HG02840 (cell line): ENCODE data around the gene SH3PXD2B.
"Not testable (repeated sequence)": the region's sequence is repeated elsewhere in the genome, so short reads cannot be mapped to it uniquely, and the experiment has no call there.

Source experiments
- ATAC-seq: cut with Tn5 transposase; IDR thresholded peaks from one replicate; pipeline ENCODE4 v1.9.1; 2021; ENCODE audit warnings: mild to moderate bottlenecking, moderate library complexity, moderate number of reproducible peaks; ENCODE audit not compliant: unreplicated experiment, low FRiP score

SH3PXD2B gene

DNA sequence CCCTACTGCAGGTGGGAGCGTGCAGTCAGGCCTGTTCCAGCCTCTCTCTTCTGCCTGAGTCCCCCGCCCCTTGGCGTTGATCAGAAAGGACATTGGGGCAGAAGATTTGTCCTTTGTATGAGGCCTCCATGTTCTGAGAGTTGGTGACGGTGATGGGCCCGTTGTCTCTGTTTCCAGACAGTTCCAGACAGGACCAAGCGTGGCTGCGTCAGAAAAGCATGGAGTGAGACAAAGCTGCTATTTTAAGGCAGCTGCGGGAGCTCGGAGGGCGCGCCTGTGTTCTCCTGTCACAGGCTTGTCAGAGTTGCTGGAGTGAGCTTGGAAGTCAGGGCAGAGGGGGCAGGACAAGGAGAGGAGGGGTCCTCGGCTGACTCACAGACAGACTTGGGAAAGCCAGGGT lies 32.1 kb upstream of the SH3PXD2B start:
- no peak for ATAC-seq

DNA sequence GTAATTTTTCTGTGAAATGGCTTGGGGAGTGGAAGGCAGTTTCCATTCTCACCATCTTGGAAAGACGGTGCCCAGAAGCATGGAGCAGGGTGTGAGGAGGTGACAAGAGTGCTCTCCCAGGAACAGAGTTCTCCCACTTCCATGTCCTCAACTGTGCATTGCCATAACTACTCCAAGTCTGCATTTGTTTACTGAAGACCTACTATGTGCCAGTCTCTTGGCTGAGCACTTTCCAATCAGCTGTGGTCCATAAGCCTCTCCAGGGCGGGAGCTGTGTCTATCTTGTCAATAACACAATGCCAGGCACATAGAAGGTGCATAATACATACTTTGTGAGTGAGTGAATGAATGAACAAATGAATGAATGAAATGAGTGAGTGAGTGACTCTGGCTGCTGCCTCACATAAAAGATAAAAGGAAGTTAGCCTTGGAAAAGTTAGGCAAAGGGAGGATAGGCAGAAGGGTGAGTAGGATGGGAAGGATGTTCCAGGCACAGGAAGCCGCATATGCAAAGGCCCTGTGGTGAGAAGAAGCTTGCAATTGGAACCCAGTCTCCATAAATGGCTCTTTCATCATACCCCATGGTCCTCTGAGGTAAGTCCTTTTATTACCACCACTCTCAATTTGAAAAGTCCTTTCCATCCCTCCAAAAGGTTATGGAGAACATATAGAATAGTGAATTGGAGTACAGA lies 31.3 kb upstream of the SH3PXD2B start:
- ATAC-seq = no peak

DNA sequence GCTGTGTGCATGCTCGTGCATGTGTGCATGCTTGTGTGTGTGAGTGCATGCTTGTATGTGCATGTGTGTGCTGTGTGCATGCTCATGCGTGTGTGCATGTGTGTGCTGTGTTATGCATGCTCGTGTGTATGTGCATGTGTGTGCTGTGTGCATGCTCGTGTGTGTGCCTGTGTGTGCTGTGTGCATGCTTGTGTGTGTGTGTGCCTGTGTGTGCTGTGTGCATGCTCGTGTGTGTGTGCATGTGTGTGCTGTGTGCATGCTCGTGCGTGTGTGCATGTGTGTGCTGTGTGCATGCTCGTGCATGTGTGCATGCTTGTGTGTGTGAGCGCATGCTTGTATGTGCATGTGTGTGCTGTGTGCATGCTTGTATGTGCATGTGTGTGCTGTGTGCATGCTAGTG lies 30.3 kb upstream of the SH3PXD2B start:
- no peak for ATAC-seq

- ATAC-seq = no peak
Observed at GRCh38 chr5:172482156-172483020, 28.1 kb upstream of the SH3PXD2B start.

GRCh38 chr5:172481011-172481800 lies 26.9 kb upstream of the SH3PXD2B start:
- no peak for ATAC-seq

- no peak for ATAC-seq
Observed at GRCh38 chr5:172479784-172480115, 25.4 kb upstream of the SH3PXD2B start.

DNA sequence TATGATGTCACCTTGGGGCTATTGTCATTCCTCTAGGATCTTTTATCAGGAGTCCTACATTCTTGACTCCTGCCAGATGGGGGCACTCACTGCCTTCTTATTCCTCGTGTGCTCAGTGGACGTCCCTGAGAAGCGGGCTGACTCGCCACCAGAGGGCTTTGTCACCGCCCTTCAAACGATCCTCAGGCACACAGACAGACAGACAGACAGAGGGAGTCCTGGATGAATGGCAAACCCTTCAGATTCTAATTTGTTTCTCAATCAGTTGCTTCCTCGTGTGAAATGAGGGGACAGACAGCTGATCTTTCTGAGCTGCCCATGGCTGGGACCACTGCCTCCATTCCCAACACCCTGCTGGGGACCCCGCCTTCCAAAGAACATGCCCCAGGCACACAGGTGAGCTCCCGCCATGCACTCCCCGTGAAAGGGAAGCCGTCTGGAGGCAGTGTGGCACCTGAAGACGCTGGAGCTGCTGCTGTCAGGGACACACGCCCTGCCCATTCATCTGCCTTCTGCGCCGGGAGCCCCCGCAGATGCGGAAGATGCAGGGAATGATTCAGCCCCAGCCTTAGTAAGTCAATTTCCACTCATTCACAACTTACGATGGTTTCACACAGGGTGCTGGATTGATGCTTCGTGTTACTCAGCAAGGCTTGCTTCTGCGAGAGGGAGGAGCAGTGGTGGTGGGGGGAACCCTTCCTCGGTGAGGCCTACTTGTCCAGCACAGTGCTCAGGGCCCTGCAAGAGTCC lies 24.9 kb upstream of the SH3PXD2B start:
- ATAC-seq = no peak

GRCh38 chr5:172478695-172479033 lies 24.3 kb upstream of the SH3PXD2B start:
- not testable (repeated sequence) for ATAC-seq

GRCh38 chr5:172478256-172478655 lies 23.9 kb upstream of the SH3PXD2B start:
- no peak for ATAC-seq

DNA sequence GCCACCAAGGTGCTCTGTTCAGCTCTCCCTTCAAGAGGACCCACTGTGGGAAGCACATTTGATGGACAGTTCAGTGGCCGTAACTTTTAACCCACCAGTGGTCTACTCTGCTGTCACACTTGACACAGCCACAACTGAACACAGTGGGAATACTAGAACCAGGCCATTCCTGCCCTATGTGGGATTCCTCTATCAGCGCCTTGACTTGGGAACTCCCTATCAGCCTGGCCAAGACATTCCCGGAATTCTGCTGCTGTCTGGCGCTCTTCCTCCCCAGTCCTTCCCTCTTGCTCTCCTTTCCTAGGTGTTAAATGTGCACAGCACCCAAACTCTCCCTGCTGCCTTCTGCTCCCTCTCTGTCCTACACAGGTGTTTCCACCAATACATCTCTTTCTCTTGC lies 23.1 kb upstream of the SH3PXD2B start:
- no peak for ATAC-seq

DNA sequence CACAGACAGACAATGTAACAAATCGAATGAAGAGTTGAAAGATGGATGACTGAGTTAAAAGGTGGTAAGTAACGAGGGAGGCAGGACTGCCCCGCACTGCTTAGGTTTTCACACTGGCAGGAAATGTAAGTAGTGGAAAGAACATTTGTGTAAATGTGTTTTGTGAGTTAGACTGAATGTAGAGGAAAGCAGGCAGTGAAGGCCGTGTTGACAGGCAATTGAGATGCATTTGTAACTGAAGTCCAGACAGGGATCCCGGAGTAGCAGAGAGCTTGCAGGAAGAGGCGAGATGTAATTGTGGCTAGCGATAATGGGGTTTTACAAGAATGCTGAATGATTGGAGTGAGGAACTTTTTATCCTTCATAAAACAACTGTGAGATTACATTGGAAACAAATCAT lies 20.0 kb upstream of the SH3PXD2B start:
- ATAC-seq = no peak

DNA sequence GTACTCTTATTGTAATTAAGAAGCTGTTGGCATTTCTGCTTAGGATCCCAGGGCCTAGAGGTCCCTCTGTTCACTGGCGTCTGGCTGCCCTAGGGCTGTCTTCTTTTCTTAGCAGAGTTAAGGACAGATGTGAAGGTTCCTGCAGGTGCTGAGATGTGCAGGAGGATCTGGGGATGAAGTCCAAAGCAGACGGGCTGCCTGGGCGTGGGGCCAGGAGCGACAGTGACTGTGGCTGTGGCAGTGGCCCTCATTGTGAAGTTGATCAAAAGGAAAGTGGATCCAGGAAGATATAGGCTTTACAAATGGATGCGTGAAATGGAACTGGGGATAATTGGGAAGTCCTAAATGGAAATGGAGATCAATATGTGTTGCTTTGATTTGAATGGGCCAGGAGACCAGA lies 19.1 kb upstream of the SH3PXD2B start:
- ATAC-seq = no peak

DNA sequence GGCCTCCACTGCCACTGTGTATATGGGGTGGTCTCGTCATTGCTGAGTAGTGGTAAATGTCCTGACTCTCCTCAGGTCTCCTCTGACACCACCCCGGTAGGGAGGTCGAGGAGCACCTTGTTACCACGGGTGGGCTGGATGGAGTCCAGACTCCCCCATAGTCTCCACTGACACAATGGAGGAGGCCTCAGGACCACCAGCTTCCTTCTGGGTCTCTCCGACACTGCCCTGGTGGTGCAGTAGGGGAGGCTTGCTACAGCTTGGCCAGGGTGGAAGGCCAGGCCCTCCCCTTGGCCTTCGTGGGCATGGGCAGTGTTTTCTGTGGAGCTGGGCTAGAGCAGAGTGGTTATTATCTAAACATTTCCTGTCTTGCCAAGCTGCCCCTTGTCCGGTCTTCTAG lies 15.4 kb upstream of the SH3PXD2B start:
- ATAC-seq = no peak

DNA sequence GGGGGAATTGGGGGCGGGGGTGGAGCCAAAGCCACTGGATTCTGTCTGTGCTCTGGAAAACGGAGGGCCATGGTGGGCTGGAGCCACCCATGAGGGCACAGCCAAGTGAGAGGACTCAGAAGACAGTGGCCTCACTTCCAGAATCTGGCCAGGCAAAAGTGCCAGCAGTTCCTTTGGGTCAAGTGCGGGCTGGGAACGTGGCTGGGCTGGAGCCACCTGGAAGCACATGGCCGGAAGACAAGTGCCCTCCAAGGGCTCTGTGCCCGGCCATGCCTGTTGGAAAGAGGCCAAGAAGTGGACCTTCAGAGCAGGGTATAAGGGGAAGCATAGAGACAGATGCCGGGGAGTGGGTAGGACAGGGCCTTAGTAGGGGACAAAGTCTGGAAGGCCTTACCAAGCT lies 11.7 kb upstream of the SH3PXD2B start:
- no peak for ATAC-seq

DNA sequence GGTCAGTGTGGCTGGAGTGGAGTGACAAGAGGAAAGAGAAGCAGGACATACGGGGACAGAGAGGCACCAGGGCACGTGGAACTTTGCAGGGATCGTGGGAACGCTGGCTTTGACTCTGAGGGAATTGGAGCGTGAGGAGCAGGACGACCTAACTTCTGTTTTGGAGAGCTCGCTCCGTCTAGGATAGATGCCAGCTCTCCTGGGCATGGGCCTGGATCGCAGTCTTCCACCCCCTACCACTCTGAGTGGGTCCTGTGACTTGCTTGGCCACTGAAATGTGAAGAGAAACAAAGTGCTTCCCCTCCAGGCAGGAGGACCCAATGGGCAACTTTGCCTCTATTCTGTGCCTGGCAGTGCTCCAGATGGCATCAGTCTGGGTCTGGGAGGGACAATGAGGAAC lies 8.7 kb upstream of the SH3PXD2B start:
- no peak for ATAC-seq

DNA sequence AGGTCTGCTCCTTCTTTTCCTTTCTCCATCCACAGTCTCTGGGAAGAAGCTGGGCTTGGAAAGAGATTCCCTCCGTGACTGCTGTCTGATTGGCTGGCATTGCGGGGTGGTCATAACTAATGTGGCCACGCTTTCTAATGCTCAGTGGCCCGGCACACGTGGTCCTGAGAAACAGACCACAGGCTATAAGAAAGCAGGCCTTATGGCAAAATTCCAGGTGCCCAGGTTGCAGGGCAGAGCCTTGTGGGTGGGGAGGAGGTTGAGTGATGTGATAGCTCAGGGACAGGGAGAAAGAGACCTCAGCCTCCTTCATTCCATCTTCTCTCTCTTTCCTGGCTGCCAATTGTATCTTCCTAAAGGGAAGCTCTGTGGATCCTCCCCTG lies 5.4 kb upstream of the SH3PXD2B start:
- ATAC-seq = no peak

DNA sequence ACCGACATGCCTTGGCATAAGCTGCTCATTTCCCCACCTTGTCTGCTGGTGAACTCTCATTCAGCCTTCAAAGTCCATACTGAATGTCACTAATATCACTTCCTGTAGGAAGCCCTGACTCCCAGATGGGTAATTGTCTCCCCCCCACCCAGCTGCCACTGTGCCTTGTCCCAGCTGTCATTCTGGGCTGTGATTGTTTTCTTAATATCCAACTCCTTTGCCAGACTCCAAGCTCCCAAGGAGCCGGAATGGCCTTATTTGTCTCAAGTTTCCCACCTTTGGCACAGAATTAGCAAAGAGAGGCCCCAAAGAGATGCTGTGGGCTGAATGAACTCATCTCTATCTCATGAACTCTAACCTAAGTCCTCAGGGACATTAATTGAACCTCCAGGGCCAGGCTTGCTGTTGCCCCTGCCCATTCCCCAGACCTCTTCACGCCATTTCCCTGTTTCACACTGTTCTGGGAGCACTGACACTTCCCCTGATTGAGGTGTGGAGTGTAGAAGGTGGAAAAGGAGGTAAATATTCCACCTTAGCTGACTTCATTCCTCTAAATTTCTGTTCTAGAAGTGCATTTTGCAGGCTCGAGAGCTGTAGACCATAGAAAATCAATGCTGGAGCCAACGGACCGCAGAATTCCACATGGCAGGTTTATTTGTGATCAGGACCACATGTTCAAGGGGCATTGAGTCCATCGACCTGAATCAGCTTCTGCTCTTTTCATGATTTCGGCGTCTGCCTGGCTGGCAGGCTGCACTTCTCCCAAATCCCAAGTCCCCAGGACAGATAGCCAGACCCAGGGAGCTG lies 4.9 kb upstream of the SH3PXD2B start:
- no peak for ATAC-seq

DNA sequence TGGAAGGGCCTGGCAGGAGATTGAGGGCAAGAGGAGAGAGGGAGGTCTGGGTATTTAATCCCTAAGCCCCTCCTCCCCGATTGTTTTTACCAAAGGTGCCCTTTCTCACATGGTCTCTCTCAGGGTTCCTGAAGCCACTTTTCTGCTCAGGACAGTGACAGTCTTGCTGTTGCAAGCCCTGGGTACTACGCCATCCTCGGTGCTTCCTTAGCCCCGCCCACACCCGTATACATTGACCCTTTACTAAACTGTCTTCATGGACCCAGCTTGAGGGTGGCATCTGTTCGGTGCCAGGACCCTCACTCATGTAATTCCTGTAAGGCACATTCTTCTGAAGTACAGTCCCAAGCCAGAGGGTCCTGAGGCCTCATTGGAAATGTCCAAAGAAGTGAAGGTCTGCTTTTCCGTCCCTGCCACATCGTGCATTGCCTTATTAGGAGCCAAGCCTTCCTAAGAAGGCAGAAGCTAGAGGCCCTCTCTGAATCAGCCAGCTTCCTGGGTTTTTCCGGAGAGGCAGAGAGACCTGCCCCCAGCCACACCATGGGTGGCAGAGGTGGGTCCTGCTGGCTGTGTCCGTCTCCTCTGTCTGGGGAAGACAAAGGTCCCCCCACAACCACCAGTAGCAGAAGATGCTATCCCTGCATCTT lies 1.9 kb upstream of the SH3PXD2B start:
- no peak for ATAC-seq

- no peak for ATAC-seq
Observed at GRCh38 chr5:172455511-172456061, 1.3 kb upstream of the SH3PXD2B start.
